HG03066 (cell line): ENCODE results near the gene TTC7B.

Experiments used
- ATAC-seq: cut with Tn5 transposase; IDR thresholded peaks from one replicate; pipeline ENCODE4 v1.9.1; 2021; ENCODE audit warnings: low read depth; ENCODE audit not compliant: unreplicated experiment

The TTC7B gene

GRCh38 chr14:90556012-90556477 is 260.2 kb downstream of the TTC7B start:
- no peak for ATAC-seq

DNA sequence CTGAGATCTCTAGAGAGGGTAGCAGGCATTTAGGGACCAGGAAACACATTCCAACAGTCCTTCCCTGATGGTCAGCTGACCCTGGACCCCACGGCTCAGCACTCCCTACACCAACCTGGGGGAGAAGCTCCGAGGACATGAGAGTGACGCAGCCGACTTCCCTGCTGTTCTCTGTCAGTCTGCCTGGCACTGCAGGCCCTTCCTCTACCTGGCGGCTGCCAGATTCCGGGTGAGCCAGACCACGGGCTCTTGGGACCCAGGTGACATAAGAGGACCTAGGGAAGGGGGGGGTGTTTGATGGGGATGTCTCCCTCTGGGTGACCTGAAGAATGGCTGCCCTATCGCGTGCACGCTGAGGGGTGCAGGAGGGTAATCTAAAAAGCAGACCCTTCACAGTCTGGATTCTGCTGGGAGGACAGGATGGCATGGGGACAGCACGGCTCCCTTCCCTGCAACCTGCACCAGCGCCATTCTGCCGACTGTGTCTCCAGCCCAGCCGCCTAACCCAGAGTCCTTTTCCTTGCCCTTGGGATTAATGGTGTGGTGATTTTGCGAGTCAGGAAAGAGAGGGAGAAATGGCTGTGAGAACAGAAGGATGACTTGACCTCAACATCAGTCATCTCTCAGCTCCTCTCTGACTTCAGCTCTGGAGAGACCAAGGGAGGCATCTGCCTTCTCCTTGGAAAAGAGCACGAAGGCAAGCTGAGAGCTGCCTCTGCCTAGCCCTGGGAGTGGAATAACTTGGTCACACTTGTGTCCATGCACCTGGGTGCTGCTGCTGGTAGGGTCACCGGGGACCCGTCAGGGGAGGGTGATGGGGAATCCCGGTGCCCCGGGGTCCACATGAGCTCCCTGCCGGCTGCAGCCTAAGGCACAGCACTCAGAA is 260.9 kb downstream of the TTC7B start:
- ATAC-seq = no peak

DNA sequence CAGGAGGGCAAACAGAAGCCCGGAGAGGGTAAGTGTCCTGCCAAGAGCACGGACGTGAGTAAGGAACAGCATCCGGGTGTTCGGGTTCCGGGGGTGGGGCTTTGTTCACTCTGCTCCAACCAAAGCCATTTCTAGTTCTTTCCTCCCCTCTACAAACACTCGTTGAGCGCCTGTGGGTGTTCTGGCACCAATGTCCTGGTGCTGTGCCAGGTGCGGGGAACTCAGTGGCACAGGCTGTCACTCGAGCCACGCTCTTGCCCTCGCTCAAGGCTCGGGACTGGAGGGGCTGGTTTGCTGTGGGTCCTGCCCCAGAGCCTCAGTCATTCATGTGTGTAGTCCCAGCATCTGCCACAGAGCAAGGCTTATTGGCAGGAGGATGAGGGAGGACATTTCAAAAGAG is 261.9 kb downstream of the TTC7B start:
- no peak for ATAC-seq

DNA sequence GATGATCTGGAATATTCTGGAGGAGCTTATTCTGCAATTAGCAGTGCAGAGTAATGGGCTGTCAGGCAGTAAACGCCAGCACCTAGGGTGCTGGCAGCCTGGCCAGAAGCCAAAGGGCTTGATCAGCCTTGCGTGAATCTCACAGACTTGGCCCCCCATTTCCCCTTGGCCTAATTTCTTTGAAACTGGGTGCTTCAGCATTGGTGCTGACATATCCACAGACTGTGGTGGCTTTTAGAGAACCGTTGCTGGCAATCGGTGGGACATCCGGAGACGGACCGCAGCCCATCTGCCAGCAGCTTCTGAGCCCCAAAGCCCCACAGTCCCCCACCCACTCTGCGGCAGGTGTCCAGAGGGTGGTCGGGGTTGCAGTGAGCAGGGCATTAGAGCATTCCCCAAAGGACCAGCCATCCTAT is 262.3 kb downstream of the TTC7B start:
- no peak for ATAC-seq

DNA sequence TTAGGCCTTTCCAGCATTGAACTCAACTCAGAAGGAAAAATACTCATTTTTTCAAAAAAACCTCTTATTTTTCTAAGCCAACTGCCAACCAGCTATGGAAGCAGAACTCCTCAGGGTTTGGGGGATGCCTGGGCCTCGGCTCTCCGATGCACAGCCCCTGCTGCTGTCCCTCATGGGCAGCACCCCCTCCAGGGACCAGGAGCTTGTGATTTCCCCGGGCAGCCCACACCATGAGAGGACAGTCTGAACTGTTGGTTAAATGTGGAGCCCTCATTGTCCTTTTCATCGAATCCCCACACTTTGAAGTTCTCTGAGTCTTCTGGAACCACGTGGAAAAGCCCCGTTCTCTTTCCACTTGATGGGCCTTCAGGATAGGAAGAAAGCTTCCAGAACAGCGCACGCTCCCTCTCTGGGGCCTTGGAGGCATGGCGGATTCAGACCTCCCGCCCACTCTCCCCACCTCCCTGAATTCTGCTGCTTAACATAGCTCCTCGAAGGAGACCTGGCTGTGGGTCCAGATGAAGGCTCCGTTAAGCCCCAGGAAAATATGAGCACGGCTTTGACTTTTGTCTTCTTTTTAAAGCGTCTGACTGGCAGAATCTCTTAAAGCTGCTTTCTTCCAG is 262.8 kb downstream of the TTC7B start:
- ATAC-seq = no peak

DNA sequence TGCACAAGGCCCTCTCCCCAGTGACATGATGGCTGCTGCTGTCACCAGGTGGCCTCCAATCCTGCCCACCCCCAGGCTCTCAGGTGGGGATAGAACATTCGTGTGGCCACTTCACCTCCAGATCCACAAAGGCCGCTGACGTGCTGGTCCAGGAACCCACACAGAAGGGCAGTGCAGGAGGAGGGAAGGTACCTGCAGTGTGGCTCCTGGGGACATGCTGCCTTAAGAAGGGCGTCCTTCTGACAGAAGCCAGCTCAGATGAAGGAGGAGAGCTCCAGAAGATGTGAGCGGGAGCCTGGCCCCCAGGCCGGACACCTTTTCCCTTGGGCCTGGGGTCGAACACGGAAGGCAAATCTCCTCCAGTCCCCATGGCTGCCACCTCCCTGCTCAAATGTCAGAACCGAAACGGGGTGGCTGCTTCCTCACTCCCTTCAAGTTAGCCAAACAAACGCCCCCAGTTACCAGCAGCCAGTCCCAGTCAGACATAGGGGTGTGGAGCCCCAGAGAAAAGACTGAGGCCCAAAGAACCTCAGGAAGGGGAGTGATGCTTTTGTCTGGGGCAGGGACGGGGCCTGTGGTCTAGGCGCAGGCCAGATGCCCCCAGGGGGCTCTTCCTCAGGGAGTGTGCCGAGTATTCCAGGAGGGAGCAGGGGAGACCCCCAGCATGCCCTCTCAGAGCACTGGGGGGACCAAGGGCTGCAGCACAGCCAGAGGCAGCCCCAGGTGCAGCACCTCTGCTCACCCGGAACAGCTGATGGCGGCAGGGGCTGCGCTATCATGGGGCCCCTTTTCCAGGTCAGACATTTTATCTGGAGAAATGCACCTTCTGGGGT is 263.5 kb downstream of the TTC7B start:
- no peak for ATAC-seq

GRCh38 chr14:90551733-90552464 is 264.3 kb downstream of the TTC7B start:
- no peak for ATAC-seq

DNA sequence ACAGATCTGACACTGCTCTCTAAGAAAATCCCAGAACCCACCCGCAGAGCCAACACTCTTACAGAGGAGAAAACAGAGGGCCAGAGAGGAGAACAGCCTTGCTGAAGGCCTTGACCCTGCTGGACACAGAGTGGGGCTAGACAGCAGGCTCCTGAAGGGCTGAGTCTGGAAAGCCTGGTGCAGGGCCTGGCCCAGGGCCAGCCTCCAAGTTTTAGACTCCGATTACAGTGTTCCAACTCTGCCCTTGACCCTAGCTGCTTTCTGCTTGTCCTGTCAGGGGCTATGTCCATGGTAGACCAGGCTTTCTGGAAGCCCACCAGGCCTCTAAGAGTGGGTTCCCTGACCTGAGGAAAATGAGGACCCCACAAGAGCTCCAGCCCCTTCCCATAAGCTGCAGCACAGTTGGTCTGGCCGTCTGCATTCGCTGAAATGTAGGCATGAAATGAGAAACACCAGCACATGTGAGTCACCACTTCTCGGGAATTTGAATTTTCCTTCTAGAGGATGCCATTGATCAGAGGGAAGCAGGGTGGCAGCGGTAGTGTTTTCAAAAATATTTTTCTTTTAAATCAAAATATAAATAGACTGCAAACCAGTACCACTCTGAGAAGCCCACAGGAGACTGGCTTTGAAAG is 265.0 kb downstream of the TTC7B start:
- no peak for ATAC-seq

DNA sequence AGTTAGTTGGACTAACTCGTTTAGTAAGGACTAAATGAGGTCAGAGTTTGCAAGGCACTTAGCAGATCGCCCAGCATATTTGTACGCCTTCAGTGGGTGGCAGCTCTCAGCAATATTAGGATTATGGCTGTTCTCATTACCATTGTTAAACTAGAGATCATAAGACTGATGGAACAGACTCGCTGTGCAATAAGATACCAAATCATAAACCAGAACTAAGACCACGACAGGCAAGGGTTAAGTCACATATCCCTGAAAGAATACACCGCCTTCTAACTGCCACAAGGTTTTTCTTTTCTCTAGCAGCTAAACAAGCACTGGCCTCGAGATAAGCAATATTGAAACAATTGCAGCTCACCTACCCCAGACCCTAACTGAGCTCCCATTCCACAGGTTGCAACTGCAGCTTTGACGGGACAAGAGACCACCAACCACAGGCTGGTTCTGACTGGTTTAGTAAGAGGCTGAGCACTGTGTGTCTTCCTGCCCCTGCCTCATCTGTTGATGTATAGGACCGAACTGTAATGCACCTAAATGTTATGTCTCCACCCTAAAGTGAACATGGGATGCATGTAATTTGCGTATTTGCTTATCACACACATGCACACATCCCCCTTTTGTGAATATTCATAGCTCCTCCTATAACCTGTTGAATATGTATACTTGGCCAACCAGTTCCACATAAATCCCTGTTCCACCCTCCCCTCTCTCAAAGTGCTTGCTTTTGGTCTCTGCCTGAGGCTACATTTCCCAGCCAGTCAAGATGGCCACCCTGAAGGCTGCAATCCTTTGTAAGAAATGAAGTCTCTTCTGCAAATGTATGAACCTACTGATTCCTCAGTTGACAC is 266.2 kb downstream of the TTC7B start:
- no peak for ATAC-seq

- ATAC-seq = no peak
These were observed 267.8 kb downstream of the TTC7B start for GRCh38 chr14:90548455-90548854.

DNA sequence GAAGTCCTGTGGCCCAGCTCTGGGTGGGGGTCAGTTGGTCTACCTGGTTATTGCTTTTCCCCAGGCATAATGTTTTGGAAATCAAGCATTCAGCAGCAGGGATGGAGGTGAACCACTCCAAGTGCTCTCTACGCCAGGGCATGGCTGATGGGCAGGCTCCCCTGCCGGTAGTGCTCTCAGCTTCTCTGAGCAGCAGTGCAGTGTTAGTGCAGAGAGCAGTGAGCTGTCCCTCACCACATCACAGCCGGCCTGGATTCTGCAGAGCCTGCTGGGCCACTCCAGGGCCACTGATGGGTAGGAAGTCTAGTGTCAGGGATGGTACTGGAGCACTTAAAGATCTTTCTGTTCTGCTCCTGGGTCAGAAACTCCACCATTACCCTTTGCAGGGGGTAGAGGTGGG is 268.3 kb downstream of the TTC7B start:
- no peak for ATAC-seq

GRCh38 chr14:90547250-90547649 is 269.0 kb downstream of the TTC7B start:
- no peak for ATAC-seq

- ATAC-seq = no peak
These were observed 269.5 kb downstream of the TTC7B start for GRCh38 chr14:90546767-90547166.

GRCh38 chr14:90545966-90546751 is 270.1 kb downstream of the TTC7B start:
- ATAC-seq = no peak

GRCh38 chr14:90545382-90545781 is 270.8 kb downstream of the TTC7B start:
- no peak for ATAC-seq

DNA sequence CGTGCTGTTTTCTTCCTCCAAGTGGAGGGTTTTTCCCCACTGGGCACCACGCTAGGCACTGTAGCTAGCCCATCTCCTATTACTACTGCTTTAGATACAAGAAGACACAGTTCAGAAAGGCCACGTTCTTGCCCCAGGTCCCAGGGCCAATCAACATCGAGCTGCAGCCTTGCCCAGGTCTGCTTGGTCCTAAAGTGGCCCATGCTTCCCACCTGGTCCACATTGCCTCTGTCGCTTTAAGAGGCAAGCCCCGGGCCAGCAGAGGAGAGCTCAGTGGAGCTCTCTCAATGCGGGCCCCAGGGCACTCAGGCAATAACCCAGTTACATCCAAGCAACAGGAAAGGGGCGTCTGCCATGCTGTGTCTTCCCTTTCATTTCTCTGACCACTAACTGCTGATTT is 271.3 kb downstream of the TTC7B start:
- no peak for ATAC-seq

GRCh38 chr14:90544566-90544965 is 271.7 kb downstream of the TTC7B start:
- no peak for ATAC-seq

DNA sequence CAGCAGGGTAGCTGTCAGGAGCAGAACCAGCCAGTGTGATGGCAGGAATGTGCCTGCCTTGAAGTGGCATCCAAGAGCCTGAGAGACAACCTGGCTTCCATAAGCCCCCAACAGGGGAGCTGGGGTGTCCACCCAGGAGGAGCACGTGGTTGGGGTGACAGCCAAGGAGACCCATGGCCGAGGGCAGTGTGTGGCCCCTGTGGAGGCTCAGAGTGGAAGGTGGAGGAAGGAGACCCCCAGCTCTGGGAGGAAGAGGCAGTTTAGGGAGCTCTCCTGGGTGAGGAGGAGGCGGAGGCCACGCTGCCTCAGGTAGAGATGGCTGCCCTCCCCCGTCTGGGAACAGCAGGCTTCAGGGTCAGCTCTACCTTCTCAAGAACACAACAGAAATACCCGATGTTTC is 272.4 kb downstream of the TTC7B start:
- ATAC-seq = no peak
